Astrocyte (in vitro differentiated cells and primary cell): ENCODE results near the gene RHBG. TPM values are rescaled to one million over a fixed set of nuclear protein-coding genes. Genes with fewer than 3 reads are reported as not detected.

Experiments
- DNase-seq: peaks from one replicate; pipeline ENCODE4 v3.0.0-alpha.2; 2010; ENCODE audit warnings: low read depth
- FAIRE-seq: peaks from 2 replicates; lab custom pipeline; 2011; peaks lifted over from hg19 to GRCh38; lab: Jason Lieb, UNC
- H2AFZ ChIP-seq: 2 replicates; pipeline ENCODE4 v1.6.0; 2012; ENCODE audit warnings: low read depth, low read length, inconsistent platforms
- H3K27ac ChIP-seq: 2 replicates; pipeline ENCODE4 v1.5.1; 2011; ENCODE audit warnings: low read depth, low read length, inconsistent platforms
- H3K27me3 ChIP-seq: 2 replicates; pipeline ENCODE4 v1.6.0; 2011; ENCODE audit warnings: low read length, inconsistent platforms; ENCODE audit not compliant: insufficient read depth
- H3K36me3 ChIP-seq: 2 replicates; pipeline ENCODE4 v1.5.1; 2011; ENCODE audit warnings: low read length, inconsistent platforms; ENCODE audit not compliant: insufficient read depth
- H3K4me1 ChIP-seq: 2 replicates; pipeline ENCODE4 v1.5.1; 2011; ENCODE audit warnings: low read length, inconsistent platforms; ENCODE audit not compliant: insufficient read depth
- H3K4me2 ChIP-seq: 2 replicates; pipeline ENCODE4 v1.6.0; 2012; ENCODE audit warnings: low read length, inconsistent platforms
- H3K4me3 ChIP-seq: 2 replicates; pipeline ENCODE4 v1.5.1; 2011; ENCODE audit warnings: low read depth, mild to moderate bottlenecking, low read length, inconsistent platforms; ENCODE audit not compliant: insufficient read depth
- H3K79me2 ChIP-seq: 2 replicates; pipeline ENCODE4 v1.6.0; 2012; ENCODE audit warnings: mild to moderate bottlenecking, low read length, inconsistent platforms; ENCODE audit not compliant: insufficient read depth
- H3K9ac ChIP-seq: 2 replicates; pipeline ENCODE4 v1.6.0; 2012; ENCODE audit warnings: mild to moderate bottlenecking, low read length, inconsistent platforms
- H3K9me3 ChIP-seq: 2 replicates; pipeline ENCODE4 v1.5.1; 2012; ENCODE audit warnings: low read depth, mild to moderate bottlenecking, low read length, inconsistent platforms; ENCODE audit not compliant: insufficient read depth
- H4K20me1 ChIP-seq: 2 replicates; pipeline ENCODE4 v1.6.0; 2012; ENCODE audit warnings: low read length, inconsistent platforms; ENCODE audit not compliant: insufficient read depth
- H3K27ac Mint-ChIP-seq: one replicate; pipeline ENCODE4 v1.8.0; 2021; ENCODE audit warnings: mild to moderate bottlenecking, mixed read lengths; ENCODE audit not compliant: unreplicated experiment
- H3K27me3 Mint-ChIP-seq: one replicate; pipeline ENCODE4 v1.8.0; 2021; ENCODE audit warnings: low read depth, mixed read lengths; ENCODE audit not compliant: unreplicated experiment
- H3K36me3 Mint-ChIP-seq: one replicate; pipeline ENCODE4 v1.8.0; 2021; ENCODE audit warnings: low read depth, mixed read lengths; ENCODE audit not compliant: unreplicated experiment
- H3K4me1 Mint-ChIP-seq: one replicate; pipeline ENCODE4 v1.8.0; 2021; ENCODE audit warnings: low read depth, mixed read lengths; ENCODE audit not compliant: unreplicated experiment
- H3K4me3 Mint-ChIP-seq: one replicate; pipeline ENCODE4 v1.8.0; 2021; ENCODE audit warnings: mild to moderate bottlenecking, moderate library complexity, mixed read lengths; ENCODE audit not compliant: unreplicated experiment
- H3K9me3 Mint-ChIP-seq: one replicate; pipeline ENCODE4 v1.8.0; 2021; ENCODE audit warnings: mild to moderate bottlenecking, mixed read lengths; ENCODE audit not compliant: unreplicated experiment
- EZH2 ChIP-seq: IDR thresholded peaks from 2 replicates; pipeline ENCODE4 v1.6.1; 2012; ENCODE audit warnings: mild to moderate bottlenecking, low read length, inconsistent platforms; ENCODE audit not compliant: insufficient read depth
- total RNA-seq: library from RNA; stranded (reverse); gene quantifications from 2 replicates; pipeline ENCODE4 v1.2.1, GENCODE V29; 2021
- TF ChIP-seq, protein P1 (sequence below): IDR thresholded peaks from 2 replicates; pipeline ENCODE4 v1.5.1; 2011; ENCODE audit warnings: low read depth, mild to moderate bottlenecking, inconsistent platforms, low read length, moderate library complexity; ENCODE audit not compliant: insufficient read depth

RHBG gene
- total RNA-seq, 1 donor from 2014 or later, result not detected

DNA sequence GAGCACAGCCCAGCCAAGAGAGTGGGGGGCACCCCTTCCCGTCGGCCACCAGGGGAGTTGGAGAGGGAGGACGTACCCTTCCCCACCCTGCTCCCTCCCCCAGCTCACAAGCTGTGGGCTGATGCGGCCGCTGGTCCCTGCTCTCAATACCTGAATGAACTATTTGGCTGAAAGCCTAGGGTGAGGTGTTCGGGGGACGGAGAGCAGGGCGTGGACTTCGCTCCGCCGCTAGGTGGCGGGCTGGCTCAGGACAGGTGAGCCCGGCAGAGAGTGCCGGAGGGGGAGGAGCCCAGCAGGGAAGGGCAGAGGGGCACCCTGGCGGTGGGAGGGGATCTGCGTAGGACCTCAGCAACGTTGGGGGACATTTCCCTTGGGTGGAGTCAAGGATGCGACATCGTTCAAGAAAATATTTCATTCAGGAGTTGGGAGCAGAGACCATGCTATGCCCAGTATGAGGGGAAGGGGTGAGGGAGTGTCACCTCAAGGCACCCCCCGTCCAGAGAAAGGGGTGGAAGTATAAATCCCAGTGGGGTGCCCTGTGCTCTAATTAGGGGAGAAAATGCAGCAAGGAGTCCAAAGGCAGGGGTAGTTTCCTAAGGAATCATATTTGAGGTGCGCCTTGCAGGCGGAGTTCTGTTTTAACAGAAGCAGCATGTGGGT, 12.0 kb upstream of the RHBG start:
- no peaks in the 10 kb centered on the region for H3K36me3 ChIP-seq
- Mint-ChIP-seq H3K9me3 (no peaks in the 10 kb centered on the region), H3K4me3 (no peak overlapping the region), H3K36me3 (no peaks in the 10 kb centered on the region), H3K27ac (no peak overlapping the region), H3K4me1 (peaks cover 4% of the 10 kb centered on the region), H3K27me3 (peaks cover 25% of the 10 kb centered on the region)
- no peaks in the 10 kb centered on the region for H3K9me3 ChIP-seq
- no peak overlapping the region for H3K9ac ChIP-seq
- no peak overlapping the region for H2AFZ ChIP-seq
- H3K79me2 ChIP-seq, result no peaks in the 10 kb centered on the region
- DNase-seq, result no peak
- H3K27me3 ChIP-seq, result peaks cover 28% of the 10 kb centered on the region
- TF ChIP-seq EZH2, result peak; percentile 42
- TF ChIP-seq, protein P1, sequence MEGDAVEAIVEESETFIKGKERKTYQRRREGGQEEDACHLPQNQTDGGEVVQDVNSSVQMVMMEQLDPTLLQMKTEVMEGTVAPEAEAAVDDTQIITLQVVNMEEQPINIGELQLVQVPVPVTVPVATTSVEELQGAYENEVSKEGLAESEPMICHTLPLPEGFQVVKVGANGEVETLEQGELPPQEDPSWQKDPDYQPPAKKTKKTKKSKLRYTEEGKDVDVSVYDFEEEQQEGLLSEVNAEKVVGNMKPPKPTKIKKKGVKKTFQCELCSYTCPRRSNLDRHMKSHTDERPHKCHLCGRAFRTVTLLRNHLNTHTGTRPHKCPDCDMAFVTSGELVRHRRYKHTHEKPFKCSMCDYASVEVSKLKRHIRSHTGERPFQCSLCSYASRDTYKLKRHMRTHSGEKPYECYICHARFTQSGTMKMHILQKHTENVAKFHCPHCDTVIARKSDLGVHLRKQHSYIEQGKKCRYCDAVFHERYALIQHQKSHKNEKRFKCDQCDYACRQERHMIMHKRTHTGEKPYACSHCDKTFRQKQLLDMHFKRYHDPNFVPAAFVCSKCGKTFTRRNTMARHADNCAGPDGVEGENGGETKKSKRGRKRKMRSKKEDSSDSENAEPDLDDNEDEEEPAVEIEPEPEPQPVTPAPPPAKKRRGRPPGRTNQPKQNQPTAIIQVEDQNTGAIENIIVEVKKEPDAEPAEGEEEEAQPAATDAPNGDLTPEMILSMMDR, result peak; percentile 38
- no peaks in the 10 kb centered on the region for H3K4me1 ChIP-seq
- FAIRE-seq, result no peak
- H3K27ac ChIP-seq, result no peak overlapping the region
- no peak overlapping the region for H3K4me3 ChIP-seq
- H4K20me1 ChIP-seq, result no peaks in the 10 kb centered on the region
- no peak overlapping the region for H3K4me2 ChIP-seq

DNA sequence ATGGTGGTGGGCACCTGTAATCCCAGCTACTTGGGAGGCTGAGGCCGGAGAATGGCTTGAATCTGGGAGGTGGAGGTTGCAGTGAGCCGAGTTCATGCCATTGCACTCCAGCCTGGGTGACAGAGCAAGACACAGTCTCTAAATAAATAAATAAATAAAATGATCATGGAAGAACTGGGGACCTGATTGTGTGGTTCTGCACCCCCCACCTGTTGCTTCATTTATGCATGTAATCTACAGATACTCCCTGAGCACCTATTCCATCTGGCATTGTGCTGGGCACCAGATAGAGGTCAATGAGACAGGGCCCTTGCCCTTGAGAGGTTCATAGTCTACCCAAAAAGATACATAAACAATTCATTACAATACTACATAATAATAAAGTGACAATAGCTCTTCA, 11.0 kb upstream of the RHBG start:
- H3K36me3 ChIP-seq, result no peaks in the 10 kb centered on the region
- no peak overlapping the region for H3K4me2 ChIP-seq
- Mint-ChIP-seq H3K27ac (no peak overlapping the region), H3K4me3 (no peak overlapping the region), H3K4me1 (peaks cover 4% of the 10 kb centered on the region), H3K36me3 (no peaks in the 10 kb centered on the region), H3K27me3 (peaks cover 25% of the 10 kb centered on the region), H3K9me3 (no peaks in the 10 kb centered on the region)
- FAIRE-seq (no peak), DNase-seq (no peak)
- H3K4me1 ChIP-seq, result no peaks in the 10 kb centered on the region
- no peak overlapping the region for H3K27ac ChIP-seq
- no peaks in the 10 kb centered on the region for H3K9me3 ChIP-seq
- no peak overlapping the region for H3K4me3 ChIP-seq
- H3K79me2 ChIP-seq, result no peaks in the 10 kb centered on the region
- TF ChIP-seq, protein P1, result no peak
- TF ChIP-seq EZH2, result no peak
- no peak overlapping the region for H3K9ac ChIP-seq
- H4K20me1 ChIP-seq, result no peaks in the 10 kb centered on the region
- H2AFZ ChIP-seq, result no peak overlapping the region
- peaks cover 26% of the 10 kb centered on the region for H3K27me3 ChIP-seq

DNA sequence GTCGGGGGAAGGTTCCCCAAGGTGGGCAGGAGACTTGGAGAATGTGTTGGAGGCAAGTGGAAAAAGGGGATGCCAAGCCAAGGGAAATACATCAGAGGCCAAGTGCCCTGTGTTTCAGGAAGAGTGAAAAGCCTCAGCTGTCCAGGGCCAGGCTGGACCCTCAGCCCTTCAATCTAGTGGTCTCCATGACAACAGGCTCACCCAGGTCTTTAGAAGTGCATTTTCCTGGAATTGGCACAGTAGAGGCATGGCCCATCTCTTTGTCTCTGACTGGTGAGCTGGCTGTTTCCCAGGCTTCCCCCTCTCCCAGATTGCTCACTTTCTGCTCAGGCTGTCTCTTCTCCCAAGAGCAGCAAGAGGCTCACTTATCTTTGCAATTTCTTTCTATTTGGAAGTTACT, 10.4 kb upstream of the RHBG start:
- Histone ChIP-seq H3K36me3 (no peaks in the 10 kb centered on the region), H3K27ac (no peak overlapping the region), H3K9me3 (no peaks in the 10 kb centered on the region), H3K4me3 (no peak overlapping the region), H3K4me1 (no peaks in the 10 kb centered on the region), H2AFZ (no peak overlapping the region), H3K4me2 (no peak overlapping the region), H3K9ac (no peak overlapping the region), H3K27me3 (peaks cover 21% of the 10 kb centered on the region), H3K79me2 (no peaks in the 10 kb centered on the region), H4K20me1 (no peaks in the 10 kb centered on the region)
- DNase-seq (no peak), FAIRE-seq (no peak)
- H3K36me3 Mint-ChIP-seq, result no peaks in the 10 kb centered on the region
- peaks cover 25% of the 10 kb centered on the region for H3K27me3 Mint-ChIP-seq
- peaks cover 4% of the 10 kb centered on the region for H3K4me1 Mint-ChIP-seq
- TF ChIP-seq, protein P1, result no peak
- no peak for TF ChIP-seq EZH2
- H3K9me3 Mint-ChIP-seq, result peaks cover 1% of the 10 kb centered on the region
- H3K4me3 Mint-ChIP-seq, result no peak overlapping the region
- H3K27ac Mint-ChIP-seq, result no peak overlapping the region
